HG03060 (cell line): ENCODE data around the gene PLA2R1.

Experiments
- ATAC-seq: cut with Tn5 transposase; IDR thresholded peaks from one replicate; pipeline ENCODE4 v1.9.1; 2021; ENCODE audit warnings: low read depth, moderate number of reproducible peaks; ENCODE audit not compliant: unreplicated experiment

PLA2R1 gene

DNA sequence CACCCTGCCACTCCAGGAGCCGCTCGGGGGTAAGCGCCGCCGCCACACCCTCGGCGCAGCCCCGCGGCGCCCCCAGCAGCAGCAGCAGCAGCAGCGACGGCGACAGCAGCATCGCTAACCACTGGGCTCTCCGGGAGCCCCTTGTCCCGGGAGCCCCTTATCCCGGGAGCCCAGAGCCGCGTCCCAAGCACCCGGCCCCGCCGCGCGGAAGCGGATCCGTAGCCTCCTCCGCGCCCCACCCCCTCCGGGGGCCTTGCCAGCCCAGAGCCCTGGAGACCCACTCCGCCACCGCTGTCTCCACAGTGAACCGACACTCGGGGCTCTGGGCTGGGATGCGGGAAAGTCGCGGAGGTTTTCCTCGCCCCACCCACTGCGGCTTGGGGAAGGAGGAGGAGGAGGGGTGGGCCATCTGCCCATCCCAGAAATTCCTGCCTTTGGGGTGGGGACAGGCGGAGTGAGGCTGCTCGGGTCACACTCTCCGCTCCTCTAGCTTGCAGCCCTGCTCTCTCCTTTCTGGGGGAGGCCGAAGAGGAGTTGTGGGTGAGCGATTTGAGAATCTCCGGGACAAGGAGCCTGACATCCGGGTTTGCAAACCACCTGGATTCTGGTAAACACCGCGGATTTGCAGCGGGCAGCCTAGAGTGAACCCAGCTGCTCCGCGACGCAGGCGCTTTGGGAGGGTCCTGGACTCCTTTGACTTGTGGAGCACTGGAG, at the start of gene PLA2R1:
TSS of gene PLA2R1 (minus strand) at position 324 of the 714 bp plus-strand sequence. CDS start at position 112, 212 bp downstream.
- no peak for ATAC-seq

DNA sequence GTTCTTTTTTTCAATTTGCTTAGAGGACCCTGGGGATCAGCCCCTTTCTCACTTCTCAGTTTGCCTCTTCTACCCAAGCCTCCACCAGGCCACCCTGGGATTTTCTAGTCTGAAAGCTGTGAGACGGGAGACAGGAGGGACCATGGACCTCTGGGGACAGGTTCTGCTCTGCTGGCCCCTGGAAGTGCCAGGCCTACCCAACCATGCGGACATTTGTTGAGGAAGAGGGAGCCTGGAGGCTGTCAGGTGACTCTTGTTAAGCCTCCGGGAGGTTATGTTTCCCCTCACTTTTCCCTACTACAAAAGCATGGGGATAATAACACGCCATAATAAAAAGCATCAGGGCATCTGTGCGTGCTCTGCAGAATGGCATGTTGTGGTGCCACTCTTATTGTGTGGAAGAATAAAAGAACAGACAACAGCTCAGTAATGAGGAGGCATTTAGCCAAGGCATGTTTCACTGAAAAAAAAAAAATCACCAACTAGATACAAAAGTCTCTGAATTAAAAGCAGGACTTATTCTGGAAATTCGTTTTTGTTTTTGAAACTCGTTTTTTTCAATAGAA, 48.3 kb upstream of the PLA2R1 start:
- ATAC-seq, result no peak

DNA sequence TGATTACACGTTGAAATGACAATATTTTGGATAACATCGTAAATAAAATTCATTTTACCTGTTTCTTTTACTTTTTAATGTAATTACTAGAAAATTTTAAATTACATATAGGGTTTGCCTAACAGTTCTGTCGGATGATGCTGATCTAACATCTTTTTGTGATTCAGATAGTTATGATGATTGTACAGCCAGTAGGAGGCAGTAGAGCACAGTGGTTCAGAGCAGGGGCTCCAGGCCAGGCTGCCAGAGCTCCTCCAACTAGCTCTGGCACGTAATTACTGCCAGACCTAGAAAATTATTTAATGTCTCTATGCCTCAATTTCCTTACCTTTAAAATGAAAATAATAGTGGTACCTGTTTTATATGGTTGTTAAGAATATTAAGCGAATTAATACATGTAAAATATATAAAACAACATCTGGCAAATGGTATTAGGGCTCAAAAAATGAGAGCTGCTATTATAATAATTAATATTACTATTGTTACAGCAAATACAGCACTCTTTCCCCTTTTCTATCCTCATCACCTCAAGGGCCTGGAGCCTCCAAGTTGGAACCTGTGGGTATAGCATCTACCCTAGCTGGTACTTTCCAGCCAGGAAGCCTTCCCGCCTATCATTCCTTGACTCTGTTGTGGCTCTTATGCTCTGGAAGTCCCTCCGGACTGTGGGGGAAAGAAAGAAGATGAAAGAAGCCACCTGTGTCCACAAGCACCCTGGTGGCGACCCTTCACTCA, 47.7 kb upstream of the PLA2R1 start:
- ATAC-seq, result no peak

DNA sequence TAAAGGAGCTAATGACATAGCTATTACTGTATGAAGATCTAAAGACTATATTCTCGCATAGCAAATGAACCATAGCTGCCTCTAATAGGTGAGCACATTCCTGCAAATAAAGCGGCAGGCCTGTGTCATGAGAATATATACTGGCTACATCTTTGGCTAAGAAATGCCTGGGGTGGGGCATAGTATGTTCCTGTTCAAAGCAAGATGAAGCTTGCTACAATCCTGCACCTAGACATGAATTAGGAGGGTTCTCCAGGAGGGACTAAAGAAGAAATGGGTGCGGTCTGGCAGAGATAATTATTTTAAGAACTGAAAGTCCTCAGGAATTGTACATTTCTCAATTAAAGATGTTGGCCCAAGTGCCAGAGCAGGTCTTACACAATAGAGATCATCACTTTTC, 46.8 kb upstream of the PLA2R1 start:
- ATAC-seq, result no peak

DNA sequence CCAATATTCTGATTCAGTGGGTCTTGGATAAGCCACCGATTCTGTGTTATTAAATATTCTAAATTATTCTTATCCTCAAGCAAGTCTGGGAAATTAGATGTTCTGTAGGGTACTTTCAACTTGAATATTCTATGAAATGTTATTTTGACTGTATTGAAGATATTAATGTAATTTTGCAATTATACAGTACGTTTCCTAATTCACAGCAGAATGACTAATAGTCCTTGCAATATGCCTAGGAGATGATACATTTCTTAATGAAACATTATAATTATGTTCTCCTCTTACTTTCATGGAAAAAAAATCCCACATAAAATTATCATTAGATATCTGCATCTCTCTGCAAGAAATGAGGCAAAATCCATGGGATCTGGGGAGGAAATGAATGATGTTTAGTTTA, 46.2 kb upstream of the PLA2R1 start:
- no peak for ATAC-seq

DNA sequence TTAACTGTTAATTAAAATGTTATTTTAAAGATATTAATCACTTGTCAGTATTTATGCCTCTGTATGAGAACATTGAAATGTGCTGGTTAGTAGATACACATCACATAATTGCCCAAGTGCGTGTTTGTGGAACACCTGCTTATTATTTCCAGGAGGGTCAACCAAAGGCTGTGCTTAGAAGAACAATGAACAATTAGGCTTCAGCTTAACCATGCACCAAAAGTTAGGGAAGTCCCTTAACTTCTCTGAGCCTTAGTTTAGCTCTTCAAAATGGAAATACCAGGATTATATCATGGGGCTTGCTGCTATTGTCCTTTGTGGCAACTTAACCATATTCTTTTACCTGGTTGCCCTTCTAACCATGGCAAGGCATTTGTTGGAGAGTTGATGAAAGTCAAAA, 43.0 kb upstream of the PLA2R1 start:
- ATAC-seq, result no peak

DNA sequence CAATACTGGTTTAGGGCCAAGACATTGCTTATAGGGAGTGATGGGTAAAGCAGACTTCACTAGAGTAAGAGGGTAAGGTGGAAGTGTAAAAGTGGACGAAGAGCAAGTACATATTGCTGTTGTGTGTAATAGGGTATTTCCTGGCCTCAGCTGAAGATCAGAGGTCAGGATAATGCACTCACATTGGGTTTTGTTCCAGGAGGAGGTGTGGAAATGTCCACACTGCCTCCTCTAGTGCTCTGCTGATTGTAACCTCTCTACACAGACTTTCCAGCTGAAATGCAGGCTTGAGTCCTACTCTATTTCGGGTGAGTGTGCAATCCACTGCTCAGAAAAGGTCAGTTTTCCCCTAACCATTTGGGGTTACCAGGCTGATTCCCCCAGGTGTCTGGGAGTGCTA, 41.7 kb upstream of the PLA2R1 start:
- ATAC-seq, result no peak

DNA sequence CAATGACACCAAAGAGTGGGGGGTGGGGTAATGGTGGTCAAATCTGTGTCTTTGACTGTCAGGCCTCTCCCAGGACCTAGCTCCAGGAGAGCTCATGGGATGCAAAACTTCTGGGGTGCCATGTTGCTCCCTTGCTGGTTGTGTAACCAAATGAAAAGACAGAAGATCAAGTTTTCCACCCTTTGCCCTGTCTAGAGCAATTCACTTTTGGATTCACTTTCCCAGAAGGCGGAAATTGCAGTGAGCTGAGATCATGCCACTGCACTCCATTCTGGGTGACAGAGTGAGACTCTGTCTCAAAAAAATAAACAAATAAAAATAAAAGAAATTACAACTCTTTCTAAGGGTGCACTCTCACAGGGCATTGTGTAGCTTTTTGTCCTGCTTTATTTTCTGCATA, 34.9 kb upstream of the PLA2R1 start:
- no peak for ATAC-seq

DNA sequence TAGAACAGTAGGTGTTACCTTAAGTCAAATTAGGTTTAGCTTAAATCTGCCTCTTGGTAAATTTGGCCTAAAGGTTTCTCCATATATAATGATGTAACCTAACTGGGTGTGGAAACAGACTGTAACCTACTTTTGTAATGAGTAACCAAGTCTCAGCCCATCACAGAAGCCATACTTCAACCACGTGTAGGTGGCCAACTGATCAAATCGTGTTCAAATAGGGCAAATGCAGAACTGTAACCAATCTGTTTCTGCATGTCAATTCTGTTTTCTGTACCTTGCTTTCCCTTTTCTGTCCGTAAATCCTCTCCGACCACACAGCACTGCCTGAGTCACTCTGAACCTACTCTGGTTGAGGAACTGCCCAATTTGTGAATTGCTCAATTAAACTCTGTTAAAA, 34.0 kb upstream of the PLA2R1 start:
- ATAC-seq, result no peak

DNA sequence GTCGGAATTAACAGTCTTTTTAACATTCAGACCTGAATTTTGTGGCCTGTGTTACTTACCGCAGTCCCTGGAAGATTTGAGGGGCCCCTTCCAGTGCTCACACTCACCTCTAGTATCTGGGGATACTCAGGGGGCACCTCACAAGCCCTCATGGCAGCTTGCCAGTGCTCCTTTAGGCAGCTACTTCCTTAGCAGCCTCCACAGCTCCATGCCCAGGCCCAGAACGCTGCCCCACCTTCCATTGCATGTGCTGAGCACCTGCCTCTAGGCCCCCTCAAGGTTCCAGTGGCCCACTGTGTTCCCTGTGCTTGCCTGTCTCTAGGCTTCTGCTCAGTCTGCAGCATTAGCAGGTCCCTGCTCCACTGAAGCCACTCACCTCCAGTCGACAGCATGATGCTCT, 30.0 kb upstream of the PLA2R1 start:
- ATAC-seq, result no peak

DNA sequence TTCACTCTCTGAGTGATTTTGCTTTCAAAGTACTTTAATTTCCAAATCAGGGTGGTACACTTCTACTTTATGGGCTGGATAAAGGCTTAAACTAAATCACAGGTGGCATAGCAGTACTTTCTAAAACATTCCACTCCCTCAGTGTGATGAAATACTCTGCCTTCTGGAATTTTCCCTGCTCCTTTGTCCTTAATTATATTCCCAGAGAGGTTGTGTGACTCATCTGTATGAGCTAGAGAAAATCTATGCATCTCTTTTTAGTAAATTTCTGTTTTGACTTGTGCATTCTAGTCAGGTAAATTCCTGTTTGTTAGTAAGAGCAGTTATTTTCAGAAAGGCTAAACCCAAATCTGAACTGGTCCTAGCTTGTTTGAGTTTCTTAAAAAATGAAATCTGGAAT, 29.0 kb upstream of the PLA2R1 start:
- no peak for ATAC-seq

DNA sequence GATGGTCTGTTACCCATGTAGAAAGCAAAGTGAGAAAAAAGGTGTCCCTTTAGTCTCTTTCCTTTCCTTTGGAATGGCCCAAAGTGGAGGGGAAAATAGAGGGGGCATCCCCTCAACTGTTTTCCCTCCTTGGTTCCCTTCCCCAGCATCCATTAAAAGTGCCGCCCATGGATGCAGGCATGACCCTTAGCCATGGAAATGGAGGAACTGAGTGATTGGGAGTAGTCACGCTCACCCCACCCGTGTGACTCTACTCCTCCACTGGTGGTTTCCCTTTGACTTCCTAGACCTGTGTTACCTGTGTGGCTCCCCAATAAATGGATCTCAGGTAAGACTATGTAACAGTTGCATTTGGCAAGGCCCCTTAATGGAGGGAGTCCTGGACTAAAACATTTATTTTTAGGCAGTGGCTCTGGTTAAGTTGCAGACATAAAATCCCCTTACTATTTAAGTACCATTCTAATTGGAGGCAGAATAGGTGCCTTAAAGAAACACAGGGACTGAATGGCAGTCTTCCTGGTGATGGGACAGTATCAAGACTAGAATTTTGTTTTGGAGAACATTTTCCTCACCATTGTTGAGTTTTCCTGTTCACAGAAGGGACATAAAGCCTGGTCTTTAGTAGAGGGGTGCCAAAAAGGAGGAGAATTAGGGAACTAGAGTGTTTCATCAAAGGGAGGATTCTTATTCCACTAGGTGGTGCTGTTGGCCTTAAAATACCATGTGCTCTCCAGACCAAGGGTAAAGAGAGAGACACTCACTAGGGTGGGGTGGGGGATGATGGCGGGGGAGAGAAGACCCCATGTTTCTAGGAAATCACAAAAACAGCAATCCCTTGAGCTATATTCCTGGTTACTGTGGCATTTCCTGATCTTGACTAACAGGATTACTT, 25.7 kb upstream of the PLA2R1 start:
- no peak for ATAC-seq

DNA sequence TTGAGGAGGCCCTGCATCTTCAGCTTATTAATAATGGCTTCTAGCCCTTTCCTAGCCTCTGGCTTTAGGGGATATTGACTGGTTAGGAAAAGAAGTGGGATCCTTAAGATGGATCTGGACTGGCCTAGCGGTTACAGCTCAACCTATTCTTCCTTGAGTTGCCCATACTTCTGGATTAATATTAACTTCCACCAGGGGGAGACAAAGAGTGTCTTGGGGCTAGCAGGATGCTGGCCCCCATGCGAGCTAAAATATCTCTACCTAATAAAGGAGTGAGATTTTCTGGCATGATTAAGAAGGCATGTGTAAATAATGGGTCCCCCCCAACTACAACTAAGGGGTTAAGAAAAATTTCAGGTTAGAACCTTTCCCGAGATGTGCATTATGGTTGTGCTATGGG, 23.2 kb upstream of the PLA2R1 start:
- no peak for ATAC-seq

DNA sequence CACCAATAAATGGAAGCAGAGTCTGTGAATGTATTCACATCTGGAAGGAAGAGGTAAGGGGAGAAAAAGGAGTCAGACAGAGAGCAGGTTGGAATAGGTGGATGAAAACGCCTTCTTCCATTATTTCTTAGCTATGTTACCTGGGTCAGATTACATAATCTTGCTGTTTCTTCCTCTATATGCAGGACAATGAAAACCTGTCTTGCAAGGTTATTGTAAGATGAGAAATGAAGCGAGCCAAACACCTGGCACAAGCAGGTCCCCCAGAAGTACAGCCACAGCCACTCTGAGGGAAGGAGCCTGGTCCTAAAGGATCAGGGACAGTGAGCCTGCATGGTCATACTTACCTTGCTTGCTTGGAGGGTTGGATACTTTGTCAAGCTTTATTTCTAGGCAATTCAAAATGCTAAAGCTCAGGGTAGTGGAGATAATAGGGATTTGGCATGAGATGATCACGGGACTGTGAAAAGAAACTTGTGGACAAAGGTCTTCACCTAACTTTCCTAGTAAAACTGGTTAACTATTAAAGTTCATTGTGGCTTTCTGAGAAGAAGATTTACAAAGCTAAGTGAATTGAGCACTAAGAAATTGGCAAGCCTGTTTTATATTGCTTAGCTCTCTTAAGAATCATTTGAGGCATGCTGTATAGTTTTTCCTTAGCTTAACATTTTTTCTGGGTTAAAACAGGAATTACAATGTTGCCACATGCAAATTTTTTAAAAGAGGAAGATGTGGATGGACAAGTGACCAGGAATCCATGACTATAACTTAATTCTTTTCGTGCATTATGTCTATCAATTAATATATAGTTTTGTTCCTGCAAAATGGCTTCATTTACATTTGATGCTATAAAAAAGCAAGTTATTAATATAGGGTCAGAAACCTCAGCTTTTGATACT, 15.7 kb upstream of the PLA2R1 start:
- ATAC-seq, result no peak

DNA sequence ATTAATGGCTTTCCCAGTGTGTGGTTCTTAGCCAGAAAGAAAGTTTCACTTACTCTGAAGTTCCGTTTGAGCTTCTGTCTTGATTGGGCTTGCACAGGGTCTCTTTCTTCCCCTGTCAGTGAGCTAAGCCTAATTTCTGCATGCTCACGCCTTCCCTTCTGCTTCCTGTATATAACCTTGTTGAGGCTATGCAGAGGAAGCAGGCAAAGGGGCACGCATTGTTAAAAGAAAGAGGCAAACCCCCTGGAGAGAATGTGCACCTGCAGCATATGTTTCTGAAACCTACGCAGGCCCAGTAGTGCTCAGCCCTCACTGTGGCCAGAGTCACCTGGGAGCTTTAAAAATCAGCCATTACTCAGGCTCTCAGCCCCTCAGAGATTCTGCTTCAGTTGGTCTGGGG, 14.5 kb upstream of the PLA2R1 start:
- no peak for ATAC-seq

DNA sequence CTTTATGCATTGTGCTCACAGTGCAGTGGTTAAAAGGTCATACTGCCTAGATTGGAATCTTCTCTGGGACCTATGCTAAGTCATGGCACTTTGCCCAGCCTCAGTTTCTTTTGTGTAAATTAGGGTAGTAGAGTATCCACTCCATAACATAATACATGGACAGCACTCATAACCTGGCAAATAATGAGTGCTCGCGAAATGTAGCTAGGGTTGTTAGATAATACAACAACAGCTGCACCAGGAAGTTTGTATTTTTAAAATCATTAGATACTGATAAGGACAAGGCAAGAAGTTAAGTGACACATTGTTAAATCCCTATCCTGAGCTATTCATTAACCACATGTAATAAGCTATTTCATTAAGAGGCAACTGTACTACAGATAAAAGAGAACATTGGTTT, 13.8 kb upstream of the PLA2R1 start:
- no peak for ATAC-seq

DNA sequence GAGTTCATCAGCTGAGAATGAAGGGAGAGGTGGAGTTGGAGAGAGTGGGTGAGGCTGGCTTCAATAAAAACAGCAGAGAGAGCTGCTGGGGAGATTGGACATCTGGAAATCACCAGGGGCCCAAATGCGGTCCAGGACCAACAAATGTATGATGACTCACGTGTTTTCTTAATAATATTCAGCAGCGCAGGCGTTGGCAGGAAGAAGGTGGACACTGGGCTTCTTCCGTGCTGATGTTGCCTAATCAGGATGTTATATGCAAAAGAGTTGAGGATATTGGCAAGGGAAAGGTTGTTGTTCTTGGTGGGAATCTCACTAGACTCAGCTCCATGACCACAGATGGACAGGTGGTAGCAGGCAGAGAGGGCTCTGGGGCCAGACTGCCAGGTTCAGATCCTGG, 12.8 kb upstream of the PLA2R1 start:
- no peak for ATAC-seq

DNA sequence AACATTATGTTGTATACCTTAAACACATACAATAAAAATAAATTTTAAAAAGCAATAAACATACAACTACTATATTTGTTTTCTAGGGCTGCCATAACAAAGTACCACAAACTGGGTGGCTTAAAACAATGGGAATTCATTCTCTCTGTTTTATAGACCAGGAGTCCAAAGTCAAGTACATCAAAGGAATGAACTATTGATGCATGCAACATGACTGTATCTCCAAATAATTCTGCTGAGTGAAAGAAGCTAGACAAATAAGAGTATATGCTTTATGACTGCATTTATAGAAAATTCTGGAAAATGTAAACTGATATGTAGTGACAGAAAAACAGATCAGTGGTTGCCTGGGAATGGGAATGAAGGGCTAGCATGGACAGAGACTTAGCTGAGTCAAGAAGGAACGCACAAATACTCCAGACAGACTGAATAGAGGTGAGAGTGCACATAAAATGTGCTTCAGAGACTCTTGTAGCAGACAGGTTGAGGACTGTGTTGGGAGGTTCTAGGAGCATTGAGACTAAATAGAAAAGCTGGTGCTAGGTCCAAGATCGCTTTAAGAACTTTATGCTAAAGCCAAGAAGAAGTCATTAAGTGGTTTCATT, 11.0 kb upstream of the PLA2R1 start:
- no peak for ATAC-seq

DNA sequence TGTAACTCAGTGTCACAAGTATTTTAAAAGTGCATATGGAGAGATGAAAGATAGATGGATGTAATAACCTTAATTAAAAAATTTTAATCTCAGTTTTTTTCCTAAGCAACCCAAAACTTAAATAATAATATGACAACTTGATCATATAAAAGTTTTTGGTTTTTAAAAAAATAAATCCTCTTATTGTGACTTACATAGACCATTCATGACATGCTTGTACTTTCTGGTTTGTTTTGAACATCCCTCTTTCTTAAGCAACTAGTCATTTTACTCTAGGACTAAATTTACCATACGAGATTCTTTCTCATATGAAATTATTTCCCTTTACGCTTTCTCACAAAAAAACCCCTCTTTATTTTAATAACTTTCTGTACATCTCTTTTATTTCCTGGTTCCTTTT, 6.5 kb upstream of the PLA2R1 start:
- no peak for ATAC-seq

DNA sequence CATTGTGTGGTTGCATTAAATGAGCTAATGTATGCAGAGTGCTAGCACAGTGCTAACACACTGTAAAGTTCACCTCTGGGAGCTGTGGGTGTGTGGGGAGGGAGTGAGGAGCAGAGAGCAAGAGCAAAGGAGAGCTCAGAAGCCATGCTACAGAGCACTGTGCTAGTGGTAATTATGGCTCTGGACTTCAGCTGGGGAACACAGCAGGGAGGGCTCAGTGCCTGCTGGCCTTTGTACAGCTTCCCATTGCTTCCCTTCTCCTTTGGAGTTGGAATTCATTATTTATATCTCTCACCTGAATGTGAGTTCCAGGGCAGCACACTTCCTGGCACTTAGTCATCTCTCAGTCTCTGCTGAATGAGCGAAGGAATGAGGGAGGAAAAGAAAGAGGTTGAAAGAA, 2.5 kb upstream of the PLA2R1 start:
- ATAC-seq, result no peak
